Measurements from ENCODE around the gene TMEM178B.

TMEM178B gene

DNA sequence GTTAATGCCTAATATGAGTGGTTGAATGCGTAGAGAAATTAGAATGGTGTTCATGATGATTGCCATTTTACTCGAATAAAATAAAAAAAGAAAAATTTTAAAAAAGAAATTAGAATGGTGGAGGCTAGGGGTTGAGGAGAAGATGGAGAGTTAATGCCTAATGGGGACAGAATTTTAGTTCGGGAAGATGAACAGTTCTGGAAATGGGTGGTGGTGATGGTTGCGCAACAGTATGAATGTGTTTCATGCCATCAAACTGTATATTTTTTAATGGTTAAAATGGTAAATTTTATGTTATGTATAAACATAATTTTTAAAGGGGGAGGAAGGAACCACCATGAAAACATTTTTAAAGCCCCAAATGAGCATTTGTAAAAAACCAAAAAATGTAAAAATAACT is 337.3 kb downstream of the TMEM178B start:
- H3K4me3 ChIP-seq (ENCODE audit: low read depth, low read length) = no peak overlapping the region

DNA sequence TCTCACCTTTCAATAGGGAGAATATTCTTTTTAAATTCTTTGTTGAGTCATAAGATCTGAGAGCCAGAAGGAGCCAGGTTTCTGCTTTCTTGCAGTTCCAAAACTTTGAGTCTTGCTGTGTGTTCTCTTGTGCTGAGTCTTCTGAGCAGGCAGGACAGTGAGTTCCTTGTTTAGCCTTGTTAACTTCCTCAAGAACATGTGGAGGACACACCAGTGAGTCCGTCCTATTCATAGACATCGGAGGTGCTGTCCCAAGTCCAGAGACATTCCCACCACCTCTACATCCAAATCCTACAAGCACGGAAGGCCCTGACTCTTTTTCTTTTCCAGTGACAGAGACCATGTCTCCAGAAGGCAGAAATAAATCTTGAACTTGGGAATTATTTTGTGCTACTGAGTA is 342.1 kb downstream of the TMEM178B start:
- H3K4me3 ChIP-seq (ENCODE audit: low read depth, low read length) = no peak overlapping the region

DNA sequence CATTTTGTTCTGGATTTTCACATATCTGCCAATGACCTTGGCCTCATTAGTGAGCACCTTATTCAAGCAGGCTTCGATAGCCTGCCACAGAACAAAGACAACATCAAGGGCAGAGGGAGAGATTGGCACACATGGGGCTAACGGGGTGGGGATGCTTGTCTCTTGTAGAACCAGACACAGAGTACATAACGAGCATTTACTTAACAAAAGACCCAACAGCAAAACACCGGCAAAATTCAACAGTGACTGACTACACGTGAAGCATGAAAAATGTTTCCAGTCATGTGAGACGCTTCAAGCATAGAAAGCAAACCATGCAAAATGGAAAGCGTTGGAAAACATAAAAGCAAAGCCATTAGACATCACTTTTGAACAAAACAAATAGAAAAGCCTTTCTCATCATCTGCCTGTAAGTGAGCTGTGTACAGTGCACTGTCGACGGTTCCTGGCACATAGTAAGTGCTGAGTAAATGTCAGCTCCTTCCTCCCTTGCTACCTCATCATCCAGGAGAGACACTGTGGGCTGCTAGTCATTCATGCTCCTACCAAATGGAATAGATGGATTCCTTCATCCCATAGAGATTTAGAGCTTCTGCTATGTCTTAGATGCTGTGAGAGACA is 342.9 kb downstream of the TMEM178B start:
- no peak overlapping the region for H3K4me3 ChIP-seq (ENCODE audit: low read depth, low read length)

DNA sequence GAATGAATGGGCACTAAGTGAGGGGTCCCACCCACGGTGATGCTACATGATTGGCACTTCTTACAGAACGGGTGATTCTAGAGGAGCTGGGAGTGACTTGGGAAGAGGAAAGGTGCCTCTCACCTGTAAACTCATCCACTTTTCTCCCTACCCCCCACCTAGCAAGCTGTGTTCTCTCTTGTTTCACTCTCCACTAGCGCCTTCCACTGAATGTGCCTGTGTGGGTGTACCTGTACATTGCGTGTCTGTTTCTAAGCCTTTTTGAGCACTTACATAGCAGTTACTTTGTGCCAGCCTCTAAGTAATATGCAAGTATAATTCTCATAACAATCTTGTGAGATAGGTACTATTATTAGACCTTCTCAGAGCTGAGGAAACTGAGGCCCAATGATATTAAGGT is 343.6 kb downstream of the TMEM178B start:
- H3K4me3 ChIP-seq (ENCODE audit: low read depth, low read length) = no peak overlapping the region

DNA sequence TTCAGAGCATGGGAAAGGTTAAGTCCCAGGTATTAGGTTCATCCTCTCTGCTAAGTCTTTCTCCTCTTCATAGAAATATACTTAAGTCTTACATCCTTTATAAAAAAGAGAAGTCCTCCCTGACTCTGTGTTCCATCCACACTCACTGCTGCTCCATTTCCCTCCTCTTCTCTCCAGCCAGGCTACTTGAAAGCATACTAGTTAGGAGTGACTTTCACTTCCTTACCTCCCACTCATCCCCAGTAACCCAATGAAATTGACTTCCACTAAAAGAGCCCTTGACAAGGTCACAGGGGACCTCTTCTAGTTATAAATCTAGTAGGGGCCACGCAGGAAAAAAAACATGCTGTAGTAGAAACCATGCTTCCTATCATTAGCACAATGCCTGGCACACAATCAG is 344.2 kb downstream of the TMEM178B start:
- H3K4me3 ChIP-seq (ENCODE audit: low read depth, low read length) = no peak overlapping the region

DNA sequence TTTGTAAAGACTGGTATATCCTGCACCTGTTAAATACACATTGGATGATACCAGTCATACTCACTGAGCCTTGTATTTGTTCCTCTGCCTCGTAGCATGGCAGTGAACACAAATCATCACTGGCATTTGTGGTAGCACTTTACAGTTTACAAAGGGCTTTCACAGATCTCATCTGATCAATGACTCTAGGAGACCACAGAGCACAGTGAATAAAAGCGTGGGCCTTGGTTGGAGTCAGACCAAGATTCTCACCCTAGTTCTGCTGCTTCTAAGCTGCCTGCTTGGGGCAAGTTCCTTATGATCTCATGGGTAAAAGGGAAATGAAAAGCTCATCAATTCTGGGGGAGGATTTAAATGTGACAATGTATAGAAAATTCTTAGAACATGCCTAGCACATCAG is 347.4 kb downstream of the TMEM178B start:
- no peak overlapping the region for H3K4me3 ChIP-seq (ENCODE audit: low read depth, low read length)

DNA sequence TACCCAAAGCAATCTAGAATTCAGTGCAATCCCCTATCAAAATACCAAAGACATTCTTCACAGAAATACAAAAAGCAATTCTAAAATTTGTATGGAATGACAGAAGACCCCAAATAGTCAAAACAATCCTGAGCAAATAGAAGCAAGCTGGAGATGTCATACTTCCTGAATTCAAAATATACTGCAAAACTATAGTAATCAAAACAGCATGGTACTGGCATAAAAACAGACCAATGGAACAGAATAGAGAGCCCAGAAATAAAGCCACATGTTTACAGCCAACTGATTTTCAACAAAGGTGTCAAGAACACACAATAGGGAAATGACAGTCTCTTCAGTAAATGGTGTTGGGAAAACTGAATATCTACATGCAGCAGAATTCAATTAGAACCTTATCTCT is 353.3 kb downstream of the TMEM178B start:
- no peak overlapping the region for H3K4me3 ChIP-seq (ENCODE audit: low read depth, low read length)

DNA sequence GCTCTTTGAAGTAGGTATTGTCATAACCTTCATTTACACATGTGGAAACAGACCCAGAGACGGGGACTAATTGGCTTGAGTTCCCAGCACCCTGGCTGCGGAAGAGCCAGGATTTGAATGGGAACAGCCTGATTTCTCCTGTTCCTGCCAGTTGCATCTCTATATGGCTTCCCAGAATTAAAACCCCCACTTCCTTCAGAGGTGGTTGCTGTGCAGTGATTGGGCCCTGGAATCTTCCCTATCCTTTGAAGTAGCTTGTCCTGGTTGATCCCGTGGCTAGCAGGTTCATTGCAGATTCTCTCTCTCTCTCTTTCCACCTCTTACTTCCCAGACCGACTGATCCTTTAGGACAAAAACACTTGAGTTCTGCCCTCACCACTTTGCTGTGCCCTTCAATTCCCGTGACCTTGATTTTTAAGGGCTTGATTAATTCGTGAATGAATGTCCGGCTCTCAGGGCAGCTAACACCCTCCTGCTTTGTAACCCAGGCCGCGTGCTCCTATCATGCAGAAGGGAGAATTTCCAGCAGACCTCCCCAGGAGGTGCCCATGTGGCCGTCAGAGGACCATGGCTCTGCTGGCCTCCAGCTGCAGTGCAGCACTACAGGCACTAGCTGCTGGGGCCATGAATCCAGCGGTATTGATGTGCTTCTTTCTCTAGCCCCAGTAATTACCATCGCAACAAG is 356.7 kb downstream of the TMEM178B start:
- H3K4me3 ChIP-seq (ENCODE audit: low read depth, low read length) = no peak overlapping the region

DNA sequence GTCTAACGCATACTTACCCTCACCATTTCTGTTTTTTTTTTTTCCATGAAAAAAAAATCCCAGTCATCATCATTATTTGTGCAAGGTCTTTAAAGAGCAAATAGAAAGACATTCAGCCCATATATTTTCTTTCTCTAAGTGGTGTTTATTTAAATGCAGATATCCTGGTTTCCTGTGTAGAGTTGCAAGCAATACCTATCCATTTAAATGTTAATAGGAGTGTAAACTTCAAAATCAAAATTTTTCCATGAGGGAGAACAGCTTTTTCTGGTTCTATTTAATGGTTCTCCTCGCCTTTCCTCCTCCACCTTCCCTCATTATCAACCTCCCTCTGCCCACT is 357.2 kb downstream of the TMEM178B start:
- H3K4me3 ChIP-seq (ENCODE audit: low read depth, low read length) = no peak overlapping the region

DNA sequence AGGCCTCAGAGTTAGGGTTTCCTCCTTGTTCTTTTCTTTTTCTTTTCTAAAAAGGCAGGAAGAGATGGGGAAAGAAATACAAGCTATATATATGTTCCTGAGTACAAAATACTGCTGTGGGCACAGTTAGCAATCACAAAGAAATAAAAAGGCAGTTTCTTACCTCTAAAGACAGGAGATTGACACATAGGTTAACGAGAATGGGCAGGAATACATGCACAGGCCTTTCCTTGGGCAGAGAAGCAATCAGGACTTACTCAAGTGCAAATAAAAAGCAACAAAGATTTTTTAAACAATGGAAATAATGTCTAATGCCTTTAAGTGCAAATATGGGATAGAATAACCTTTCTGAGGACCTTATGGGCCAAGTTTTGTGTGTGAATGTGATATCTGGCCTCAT is 357.8 kb downstream of the TMEM178B start:
- H3K4me3 ChIP-seq (ENCODE audit: low read depth, low read length) = no peak overlapping the region

DNA sequence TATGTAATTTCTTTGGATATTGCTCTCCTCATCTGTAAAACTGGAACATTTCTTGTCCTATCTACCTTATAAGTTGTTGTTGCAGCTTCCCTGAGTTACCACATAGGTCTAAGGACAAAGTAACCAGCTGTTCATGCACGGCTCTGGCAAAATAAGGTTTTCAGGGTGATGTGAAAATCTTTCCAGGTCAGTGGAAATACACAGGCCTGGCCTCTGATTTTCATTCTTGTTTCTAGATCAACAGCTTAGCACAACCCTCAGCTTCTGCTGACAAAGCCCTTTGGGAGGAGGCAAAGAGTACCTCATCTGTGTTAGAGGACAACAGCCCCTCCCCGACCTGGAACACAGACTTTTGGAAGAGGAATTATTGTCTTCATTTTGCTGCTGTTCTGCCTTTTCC is 359.8 kb downstream of the TMEM178B start:
- no peak overlapping the region for H3K4me3 ChIP-seq (ENCODE audit: low read depth, low read length)

DNA sequence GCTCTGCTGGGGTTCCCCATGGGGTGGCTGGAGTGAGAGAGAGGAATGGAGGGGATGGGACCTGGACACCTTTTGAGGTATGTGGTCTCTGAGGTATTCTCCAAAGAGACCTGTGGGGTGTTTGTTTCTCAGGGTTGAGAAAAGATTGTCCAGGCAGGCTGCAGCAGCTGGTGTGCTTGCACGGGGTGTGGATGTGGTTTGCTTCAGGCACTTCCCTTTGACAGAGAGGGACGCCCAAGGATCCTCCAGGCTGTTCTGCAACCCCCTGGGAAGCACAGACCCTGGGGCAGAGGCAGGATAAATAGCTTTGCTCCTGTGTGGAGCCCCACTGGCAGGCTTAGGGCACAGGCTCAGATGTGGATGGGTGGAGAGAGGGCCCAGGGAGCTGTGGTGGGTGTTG is 362.3 kb downstream of the TMEM178B start:
- H3K4me3 ChIP-seq (ENCODE audit: low read depth, low read length) = no peak overlapping the region

DNA sequence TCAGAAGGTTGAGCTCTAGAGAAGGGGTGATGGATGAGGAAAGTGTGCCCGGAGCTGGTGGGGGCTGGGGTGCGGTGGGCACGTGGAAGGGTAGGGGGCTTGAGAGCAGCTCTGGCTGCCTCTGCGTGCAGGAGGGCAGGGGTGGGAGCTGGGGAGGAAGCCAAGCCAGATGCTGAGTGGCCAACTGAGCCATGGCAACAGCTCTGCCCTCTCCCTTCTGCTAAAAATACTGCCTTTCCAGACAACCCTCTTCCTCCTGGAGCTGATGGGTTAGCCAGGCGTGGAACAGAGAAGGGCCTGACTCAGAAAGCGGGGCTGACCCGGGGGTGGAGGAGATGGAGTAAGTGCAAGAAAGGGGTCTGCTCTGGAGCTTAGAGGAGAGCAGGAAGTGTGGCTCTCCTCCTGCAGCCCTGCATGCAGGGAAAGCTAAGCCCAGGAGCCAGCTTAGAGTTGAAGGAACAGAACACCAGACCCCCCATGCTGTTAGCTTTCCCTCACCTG is 362.8 kb downstream of the TMEM178B start:
- H3K4me3 ChIP-seq (ENCODE audit: low read depth, low read length) = no peak overlapping the region

DNA sequence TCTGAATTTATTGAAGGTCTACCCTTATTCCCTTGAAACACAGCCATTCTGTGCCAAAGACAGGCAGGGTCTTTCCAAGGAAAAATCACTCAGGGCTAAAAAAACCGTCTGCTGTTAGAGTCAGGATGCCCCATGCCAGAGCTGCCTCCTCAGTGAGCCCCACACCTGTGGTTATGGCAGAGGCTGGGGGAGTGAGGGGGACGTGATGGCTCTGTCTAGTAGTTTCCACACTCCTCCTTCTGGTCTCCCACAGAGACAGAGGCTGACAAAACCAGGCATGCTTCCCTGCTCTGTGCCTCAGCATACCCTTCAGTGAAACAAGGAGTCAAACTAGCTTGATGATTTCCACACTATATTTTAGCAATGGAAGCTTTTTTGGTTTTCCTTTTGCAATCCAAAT is 365.3 kb downstream of the TMEM178B start:
- H3K4me3 ChIP-seq (ENCODE audit: low read depth, low read length) = no peak overlapping the region

DNA sequence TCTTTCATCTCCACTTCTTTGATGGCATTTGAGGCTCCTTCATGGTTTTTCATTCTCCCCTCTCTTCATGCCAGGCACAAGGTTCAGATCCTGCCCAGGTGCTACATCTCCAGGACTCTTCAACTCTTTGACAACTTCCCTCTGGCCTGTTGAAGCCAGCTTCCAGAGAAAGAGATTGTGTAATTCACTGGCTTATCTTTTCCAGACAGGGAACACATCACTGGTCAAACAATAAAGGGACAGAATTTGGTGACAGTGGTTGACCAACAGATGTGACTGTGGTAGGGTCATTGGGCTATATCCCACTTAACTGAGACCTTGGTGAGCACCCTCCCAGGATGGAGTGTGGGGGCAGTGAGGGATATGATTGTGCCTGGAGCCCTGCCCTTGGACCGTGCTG is 365.9 kb downstream of the TMEM178B start:
- no peak overlapping the region for H3K4me3 ChIP-seq (ENCODE audit: low read depth, low read length)

DNA sequence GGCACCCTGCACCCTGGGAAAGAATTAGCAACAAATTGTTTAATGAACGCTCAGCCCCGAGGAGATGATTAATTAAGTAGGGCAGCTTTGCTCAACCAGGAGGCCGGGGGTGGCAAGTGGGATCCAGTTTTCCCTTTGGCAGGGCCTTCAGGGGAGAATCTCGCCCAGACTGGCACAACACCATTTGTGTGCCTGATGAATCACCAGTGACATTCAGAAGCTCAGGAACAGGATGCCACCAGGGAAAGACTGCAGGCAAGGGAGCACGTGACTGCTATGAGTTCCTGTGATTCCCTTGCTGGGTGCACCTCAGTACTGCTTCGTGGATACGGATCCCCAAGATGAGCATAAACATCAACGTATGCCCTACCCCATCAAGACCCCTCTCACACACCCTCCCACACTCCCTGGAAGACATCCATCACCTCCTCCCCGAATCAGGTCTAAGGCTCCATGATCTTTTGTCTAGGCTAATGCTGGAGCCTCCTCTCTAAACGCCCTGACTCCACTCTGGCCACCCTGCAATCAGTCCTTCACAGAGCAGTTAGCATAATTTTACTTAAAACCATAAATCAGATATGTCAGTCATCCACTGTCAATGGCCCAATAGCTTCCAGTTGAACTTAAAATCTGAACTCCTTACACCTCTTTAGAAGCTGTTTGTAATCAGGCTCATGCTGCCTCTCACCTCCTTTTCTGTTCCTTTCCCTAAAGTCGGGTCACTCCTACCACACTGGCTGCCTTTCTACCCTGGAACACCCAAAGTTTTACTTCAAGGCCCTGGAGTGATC is 368.2 kb downstream of the TMEM178B start:
- no peak overlapping the region for H3K4me3 ChIP-seq (ENCODE audit: low read depth, low read length)

DNA sequence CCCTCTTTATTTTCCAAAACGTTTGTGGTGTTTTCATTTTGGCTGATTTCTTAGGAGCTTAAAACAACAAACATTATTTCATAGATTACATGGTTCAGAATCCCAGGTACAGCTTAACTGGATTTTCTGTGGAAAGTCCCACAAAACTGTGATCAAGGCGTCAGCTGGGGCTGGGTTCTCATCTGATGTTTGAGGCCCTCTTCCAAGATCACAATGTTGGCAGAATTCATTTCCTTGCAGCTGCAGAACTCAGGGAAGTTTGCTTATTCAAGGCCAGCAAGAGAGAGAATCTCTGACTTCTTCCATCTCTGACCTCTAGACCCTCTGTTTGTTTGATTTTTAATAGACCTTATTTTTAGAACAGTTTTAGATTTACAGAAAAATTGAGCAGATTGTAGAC is 368.9 kb downstream of the TMEM178B start:
- H3K4me3 ChIP-seq (ENCODE audit: low read depth, low read length) = no peak overlapping the region

DNA sequence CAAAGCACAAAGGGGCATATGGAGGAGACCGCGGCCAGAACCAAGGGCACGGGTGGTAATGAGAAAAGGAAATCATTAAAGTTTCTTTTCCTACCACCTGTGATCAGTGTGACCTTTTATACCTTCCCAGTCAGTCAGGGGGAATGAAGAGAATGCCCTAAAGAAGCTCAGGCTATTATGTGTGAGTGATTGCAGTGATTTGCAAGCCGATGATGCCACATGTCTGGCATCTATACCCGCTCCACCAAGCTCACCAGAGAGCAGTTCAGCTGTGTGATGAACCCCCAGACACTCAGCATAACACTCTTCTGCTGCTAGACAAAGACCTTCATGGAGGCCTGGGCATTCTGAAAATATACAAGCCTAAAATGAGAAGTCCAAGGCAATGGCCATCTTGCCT is 371.1 kb downstream of the TMEM178B start:
- H3K4me3 ChIP-seq (ENCODE audit: low read depth, low read length) = no peak overlapping the region

DNA sequence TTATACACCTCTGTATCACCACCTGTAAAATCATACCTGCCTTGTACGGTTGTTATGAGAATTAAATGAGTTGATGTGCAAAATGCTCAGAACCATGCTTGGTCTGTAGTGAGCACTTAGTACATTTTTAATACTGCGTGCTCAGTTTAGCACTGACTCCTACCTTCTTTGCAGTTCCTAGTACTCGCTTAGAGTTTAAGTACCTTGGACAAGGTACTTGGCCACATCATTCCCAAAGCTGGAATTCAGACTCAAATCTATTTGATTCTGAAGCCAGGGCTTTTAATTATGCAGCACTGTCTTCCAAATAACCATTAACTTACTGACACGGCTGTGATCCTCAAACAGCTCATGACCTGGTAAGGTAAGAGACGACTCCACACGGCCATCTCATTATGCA is 377.4 kb downstream of the TMEM178B start:
- no peak overlapping the region for H3K4me3 ChIP-seq (ENCODE audit: low read depth, low read length)

DNA sequence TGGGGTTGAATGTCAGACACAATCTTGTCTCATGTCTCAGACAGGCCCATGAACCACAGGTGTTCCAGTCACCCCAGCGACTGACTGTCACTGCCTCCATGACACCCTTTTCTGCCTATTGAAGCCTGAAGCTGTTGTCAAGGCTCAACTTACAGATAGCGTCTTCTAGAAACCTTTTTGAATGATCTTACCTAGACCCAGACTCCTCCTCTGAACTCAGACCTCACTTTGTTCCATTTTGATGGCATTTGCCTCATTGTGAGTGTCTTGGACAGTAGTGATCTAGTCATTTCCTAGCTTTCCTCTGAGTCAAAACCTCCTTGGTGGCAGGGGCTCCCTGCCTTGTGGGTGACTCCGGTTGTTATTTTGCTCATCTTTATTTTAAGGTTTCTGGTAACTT is 379.0 kb downstream of the TMEM178B start:
- no peak overlapping the region for H3K4me3 ChIP-seq (ENCODE audit: low read depth, low read length)

DNA sequence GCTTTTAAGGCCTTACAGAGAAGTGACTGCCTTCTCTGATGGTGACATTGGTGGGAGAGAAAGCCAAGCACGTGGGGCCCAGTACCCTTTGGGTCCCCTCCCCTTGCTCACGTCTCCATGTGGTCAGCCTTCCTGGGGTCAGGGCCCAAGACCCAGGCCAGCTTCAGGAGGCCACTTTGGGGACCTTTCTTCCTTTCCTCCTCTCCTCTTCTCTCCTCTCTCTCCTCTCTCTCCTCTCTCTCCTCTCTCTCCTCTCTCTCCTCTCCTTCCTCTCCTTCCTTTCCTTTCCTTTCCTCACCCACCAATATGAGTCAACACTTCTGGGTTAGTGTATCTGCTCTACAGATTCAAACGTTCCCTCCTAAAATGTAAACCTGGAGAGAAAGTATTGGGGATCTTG is 380.5 kb downstream of the TMEM178B start:
- H3K4me3 ChIP-seq (ENCODE audit: low read depth, low read length) = no peak overlapping the region

DNA sequence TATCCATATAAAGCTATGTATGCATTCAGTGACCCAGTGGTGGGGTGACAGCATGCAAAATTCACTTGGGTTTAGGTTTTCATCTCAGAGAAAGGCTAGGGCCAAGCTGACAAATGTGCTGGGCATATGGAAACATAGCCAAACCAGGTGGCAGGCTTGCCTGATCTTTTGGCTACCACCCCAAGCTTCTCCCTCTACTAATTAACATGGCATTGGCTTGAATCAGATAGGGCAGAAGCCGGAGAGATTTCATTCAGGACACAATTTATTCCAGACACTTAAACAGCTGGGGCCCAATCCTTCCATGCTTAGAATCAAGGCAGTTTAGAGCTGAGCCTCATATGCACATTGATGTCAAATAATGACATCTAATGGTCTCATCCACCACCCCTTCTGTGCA is 381.9 kb downstream of the TMEM178B start:
- H3K4me3 ChIP-seq (ENCODE audit: low read depth, low read length) = no peak overlapping the region

Data from iPS-11a (cell line).